ENCODE data around the gene INO80.
"Not testable (repeated sequence)": the region's sequence is repeated elsewhere in the genome, so short reads cannot be mapped to it uniquely, and the experiment has no call there.

Gene INO80

GRCh38 chr15:41115652-41116115 lies 396 bp downstream of the INO80 start:
- peak; percentile 49 for DNase-seq (ENCODE audit: low spot score)

GRCh38 chr15:41115161-41115651 lies 874 bp downstream of the INO80 start:
- peak; percentile 31 for DNase-seq (ENCODE audit: low spot score)

GRCh38 chr15:41106947-41107346 lies 9.1 kb downstream of the INO80 start:
- no peak for DNase-seq (ENCODE audit: low spot score)

- DNase-seq (ENCODE audit: low spot score): no peak
Observed at GRCh38 chr15:41105348-41106334, 10.4 kb downstream of the INO80 start.

- no peak for DNase-seq (ENCODE audit: low spot score)
Observed at GRCh38 chr15:41104234-41104633, 11.8 kb downstream of the INO80 start.

GRCh38 chr15:41102854-41103253 lies 13.2 kb downstream of the INO80 start:
- DNase-seq (ENCODE audit: low spot score): no peak

- DNase-seq (ENCODE audit: low spot score): no peak
Observed at GRCh38 chr15:41096178-41096577, 19.9 kb downstream of the INO80 start.

GRCh38 chr15:41085029-41085428 lies 31.1 kb downstream of the INO80 start:
- no peak for DNase-seq (ENCODE audit: low spot score)

- no peak for DNase-seq (ENCODE audit: low spot score)
Observed at GRCh38 chr15:41080144-41080543, 35.9 kb downstream of the INO80 start.

GRCh38 chr15:41079717-41080116 lies 36.4 kb downstream of the INO80 start:
- DNase-seq (ENCODE audit: low spot score): no peak

GRCh38 chr15:41078879-41079278 lies 37.2 kb downstream of the INO80 start:
- not testable (repeated sequence) for DNase-seq (ENCODE audit: low spot score)

GRCh38 chr15:41078125-41078524 lies 38.0 kb downstream of the INO80 start:
- DNase-seq (ENCODE audit: low spot score): no peak

- no peak for DNase-seq (ENCODE audit: low spot score)
Observed at GRCh38 chr15:41073028-41073427, 43.1 kb downstream of the INO80 start.

GRCh38 chr15:41072013-41072412 lies 44.1 kb downstream of the INO80 start:
- no peak for DNase-seq (ENCODE audit: low spot score)

GRCh38 chr15:41066516-41066915 lies 49.6 kb downstream of the INO80 start:
- DNase-seq (ENCODE audit: low spot score): no peak

- DNase-seq (ENCODE audit: low spot score): no peak
Observed at GRCh38 chr15:41061667-41062066, 54.4 kb downstream of the INO80 start.

- DNase-seq (ENCODE audit: low spot score): no peak
Observed at GRCh38 chr15:41060505-41060904, 55.6 kb downstream of the INO80 start.

GRCh38 chr15:41056810-41057209 lies 59.3 kb downstream of the INO80 start:
- DNase-seq (ENCODE audit: low spot score): no peak

- no peak for DNase-seq (ENCODE audit: low spot score)
Observed at GRCh38 chr15:41055706-41056105, 60.4 kb downstream of the INO80 start.

- DNase-seq (ENCODE audit: low spot score): no peak
Observed at GRCh38 chr15:41051139-41051538, 64.9 kb downstream of the INO80 start.

- no peak for DNase-seq (ENCODE audit: low spot score)
Observed at GRCh38 chr15:41048852-41049251, 67.2 kb downstream of the INO80 start.

GRCh38 chr15:41048397-41048796 lies 67.7 kb downstream of the INO80 start:
- DNase-seq (ENCODE audit: low spot score): no peak

- no peak for DNase-seq (ENCODE audit: low spot score)
Observed at GRCh38 chr15:41047474-41047873, 68.6 kb downstream of the INO80 start.
